ENCODE measurements around the gene C9orf78.

Gene C9orf78

DNA sequence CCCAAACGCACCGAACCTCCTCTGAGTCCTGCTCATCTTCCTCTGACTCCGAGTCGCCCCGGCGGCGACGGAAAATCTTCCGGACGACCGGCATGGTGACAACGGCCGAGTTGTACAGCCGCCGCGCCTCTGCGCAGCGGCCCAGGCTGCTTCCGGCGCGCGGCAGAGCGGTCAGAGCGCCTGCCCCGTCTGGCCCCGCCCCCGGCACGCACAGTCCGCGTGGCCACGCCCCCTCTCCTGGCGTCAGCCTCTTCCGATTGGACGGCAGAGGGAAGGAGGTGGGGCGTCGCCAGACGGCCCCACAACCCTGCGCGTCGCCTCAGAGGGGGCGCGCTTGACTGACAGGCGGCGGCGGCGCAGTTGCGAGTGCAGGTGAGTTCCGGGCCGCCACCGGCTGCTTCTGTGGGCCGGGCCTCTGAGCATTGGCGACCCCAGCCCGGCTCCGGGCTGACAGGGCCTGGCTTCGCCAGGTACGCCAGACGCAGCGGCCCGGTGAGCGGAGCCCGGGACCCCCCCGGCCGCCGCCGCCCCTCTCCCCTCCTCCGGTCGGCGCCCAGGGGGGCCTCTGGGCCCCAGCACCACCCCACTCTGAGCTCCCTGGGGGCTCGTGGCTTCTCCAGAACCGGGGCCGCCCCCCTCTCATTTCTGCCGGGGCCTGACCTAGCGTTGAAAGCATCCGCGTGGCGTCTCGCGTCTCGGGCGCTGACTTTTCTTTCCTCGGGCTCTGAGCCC, at the start of gene C9orf78, which contains the start of gene USP20:
TSS of gene C9orf78 (minus strand) at position 148 of the 732 bp plus-strand sequence. CDS start at position 94, 54 bp downstream.
TSS of gene USP20 (plus strand) at position 331 of the 732 bp plus-strand sequence. CDS start 17,098 bp downstream, outside the sequence.
- DNase-seq (ENCODE audit: low read depth, low spot score) = peak; percentile 95

- peak; percentile 88 for DNase-seq (ENCODE audit: low read depth, low spot score)
Observed at GRCh38 chr9:129884220-129885017, 49.3 kb upstream of the C9orf78 start.

DNA sequence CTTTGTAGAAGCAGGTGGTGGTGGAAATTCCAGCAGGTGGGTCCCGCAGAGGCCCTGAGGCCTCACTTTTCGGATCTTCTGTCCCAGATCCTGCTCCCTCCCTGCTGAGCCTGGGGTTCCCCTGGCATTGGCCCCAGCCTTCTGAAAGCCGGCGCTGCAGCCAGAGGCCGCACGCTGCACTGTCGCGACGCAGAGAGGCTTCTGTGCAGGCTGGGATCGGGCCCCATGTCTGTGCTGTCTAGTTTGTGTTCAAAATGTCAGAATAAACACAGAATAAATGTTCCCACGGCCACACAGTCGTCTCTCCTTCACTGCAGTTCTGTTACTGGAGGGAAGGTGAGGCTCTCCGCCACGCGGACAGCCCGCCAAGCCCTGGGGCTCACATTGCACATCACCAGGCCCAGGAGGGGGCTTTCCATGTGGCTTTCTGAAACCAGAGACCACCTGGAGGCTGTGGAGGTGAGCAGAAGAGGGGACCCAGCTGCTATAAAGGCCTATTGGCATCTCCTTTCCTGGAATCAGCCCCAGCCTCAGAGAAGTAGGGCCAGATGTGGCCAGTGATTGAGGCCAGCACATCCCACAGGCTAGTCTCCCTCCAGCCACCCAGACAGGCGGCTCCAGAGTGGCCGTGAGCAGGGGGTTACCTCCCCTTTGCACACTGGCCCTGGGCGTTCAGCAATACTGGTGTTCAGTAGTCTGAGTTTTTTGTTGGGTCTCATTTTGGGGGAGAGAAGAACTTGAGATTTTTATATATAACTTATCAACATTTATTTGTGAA, 46.7 kb upstream of the C9orf78 start:
- no peak for DNase-seq (ENCODE audit: low read depth, low spot score)

DNA sequence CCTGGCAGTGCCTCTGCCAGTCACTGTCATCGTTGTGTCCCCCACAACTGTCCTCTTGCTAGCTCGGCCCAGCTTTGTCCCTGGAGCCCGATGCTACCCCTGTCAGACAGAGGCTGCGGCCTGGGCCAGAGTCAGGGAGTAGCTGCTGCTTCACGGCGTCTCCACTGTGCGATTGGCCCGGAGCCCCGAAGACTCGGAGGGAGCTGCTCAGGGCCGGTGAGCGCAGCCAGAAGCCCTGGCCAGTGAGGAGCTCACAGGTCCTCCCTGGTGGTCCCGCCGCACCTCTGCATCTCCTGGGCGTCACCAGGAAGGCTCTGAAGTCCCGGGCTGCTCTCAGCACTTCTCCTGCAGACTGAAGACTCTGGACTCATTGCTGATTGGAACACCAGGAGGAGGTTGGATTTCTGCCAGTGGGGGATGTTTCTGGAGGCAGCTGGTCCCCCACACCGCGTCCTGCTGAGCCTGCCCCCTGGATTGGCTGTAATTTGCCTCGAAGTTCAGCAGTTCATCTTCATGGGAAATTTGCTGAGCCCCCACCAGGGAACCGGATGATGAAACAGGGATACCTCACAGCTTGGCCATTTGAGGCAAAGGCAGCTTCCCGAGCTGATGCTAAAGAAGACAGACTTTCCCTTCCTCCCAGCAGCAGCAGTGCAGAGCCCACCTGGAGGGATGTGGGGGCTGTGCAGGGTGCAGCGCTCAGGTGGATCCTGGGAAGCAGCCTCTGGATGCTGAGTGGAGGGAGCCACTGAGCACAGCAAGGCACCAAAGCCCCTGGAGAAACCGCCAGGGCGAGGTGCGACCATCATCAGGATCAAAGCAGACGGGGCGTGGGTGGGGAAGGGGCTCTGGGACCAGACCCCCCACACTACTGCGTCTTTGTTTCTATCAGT, 45.8 kb upstream of the C9orf78 start:
- DNase-seq (ENCODE audit: low read depth, low spot score) = no peak

GRCh38 chr9:129879991-129880653, 45.0 kb upstream of the C9orf78 start:
- no peak for DNase-seq (ENCODE audit: low read depth, low spot score)

DNA sequence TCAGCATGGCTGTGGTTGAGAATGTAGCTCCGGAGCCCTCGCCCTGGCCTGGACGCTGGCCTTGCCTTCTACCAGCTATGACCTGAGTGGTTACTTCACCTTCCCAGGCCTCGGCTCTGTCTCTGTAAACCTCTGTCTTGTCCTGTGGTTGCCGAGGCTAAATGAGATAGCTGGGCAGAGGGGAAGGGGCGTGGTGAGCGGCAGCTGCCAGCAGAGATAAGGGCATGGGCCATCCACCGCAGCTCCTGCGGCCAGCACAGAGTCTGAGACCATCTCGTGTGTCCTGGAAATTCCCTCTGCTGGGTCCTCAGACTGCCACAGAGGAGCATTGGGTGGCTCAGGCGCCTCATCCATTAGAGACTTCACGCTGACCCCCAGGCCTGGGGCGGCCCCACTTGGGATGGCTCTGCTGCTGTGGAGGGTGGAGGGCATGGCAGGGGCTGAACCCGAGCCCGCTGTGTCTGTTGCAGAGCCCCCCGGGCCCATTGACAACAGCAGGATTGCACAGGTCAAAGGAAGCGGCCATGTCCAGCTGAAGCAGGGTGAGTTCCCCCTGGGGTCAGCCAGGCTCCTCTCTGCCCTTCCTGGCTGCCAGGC, 44.1 kb upstream of the C9orf78 start:
- no peak for DNase-seq (ENCODE audit: low read depth, low spot score)

- no peak for DNase-seq (ENCODE audit: low read depth, low spot score)
Observed at GRCh38 chr9:129878291-129878690, 43.2 kb upstream of the C9orf78 start.

GRCh38 chr9:129876815-129877214, 41.7 kb upstream of the C9orf78 start:
- no peak for DNase-seq (ENCODE audit: low read depth, low spot score)

DNA sequence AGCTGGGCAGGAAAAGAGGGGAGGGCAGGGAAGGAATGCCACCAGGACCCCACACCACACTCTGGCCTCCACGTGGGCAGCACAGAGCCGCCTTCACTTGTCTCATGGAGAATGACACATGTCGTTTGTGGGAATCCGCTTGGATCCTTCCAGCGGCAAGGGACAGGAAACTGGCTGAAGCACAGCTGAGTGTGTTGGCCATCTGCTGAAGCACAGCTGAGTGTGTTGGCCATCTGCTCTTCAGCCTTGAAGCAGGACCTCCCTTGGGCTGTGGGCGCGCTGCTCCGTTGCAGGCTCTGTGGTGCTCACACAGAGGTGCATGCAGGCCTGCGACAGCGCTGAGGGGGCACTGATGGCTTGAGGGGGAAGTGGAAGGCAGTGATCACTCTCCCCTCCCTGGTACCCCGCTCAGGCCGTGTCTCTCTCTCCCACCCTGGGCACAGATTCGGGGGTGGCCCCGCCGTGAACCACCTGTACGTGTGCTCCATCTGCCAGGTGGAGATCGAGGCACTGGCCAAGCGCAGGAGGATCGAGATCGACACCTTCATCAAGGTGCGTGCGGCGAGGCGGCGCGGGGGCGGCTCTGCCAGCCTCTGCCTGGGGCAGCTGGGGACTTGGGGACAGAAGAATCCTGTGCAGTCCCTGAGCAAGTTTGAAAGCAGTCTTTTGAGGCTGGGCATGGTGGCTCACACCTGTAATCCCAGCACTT, 40.8 kb upstream of the C9orf78 start:
- DNase-seq (ENCODE audit: low read depth, low spot score) = no peak

DNA sequence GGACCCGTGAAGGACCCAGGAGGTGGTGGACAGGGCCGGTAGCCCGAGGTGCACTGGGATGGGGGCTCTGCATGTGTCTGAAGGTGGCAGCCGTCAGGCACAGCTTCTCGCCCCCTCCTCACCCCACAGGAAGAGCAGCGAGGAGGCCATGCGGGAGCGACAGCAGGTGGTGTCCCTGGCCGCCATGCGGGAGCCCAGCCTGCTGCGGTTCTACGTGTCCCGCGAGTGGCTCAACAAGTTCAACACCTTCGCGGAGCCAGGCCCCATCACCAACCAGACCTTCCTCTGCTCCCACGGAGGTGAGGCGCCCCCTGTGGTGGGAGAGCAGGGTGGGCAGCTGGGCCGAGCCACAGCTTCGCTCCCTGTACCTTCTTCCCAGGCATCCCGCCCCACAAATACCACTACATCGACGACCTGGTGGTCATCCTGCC, 40.1 kb upstream of the C9orf78 start:
- no peak for DNase-seq (ENCODE audit: low read depth, low spot score)

DNA sequence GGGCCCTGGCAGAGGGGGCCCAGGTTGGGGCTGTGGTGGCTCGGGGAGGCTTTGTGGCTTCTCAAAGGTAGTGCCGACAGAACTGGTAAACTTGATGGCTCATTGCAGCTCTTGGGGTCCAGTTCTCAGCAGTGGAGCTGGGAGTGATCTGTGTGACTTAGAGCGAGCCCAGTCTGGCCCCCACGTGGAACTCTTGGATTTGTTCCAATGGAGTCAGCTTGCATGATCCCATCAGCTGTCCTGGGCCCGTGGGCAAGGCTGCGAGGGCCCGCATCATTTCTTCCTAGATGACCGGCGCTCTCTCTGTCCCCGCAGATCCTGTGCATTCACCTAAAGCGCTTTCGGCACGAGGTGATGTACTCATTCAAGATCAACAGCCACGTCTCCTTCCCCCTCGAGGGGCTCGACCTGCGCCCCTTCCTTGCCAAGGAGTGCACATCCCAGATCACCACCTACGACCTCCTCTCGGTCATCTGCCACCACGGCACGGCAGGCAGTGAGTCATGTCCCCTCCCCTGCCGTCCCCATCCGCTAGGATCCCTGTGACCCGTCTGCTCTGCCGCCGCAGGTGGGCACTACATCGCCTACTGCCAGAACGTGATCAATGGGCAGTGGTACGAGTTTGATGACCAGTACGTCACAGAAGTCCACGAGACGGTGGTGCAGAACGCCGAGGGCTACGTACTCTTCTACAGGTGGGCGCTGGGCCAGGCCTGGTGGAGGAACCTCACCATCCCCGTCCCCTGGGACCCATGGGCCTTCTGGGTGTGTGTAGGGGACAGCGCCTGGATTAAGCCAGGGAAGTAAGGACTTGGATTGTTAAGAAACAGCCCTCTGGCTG, 39.4 kb upstream of the C9orf78 start:
- DNase-seq (ENCODE audit: low read depth, low spot score) = no peak

- no peak for DNase-seq (ENCODE audit: low read depth, low spot score)
Observed at GRCh38 chr9:129873563-129874190, 38.6 kb upstream of the C9orf78 start.

DNA sequence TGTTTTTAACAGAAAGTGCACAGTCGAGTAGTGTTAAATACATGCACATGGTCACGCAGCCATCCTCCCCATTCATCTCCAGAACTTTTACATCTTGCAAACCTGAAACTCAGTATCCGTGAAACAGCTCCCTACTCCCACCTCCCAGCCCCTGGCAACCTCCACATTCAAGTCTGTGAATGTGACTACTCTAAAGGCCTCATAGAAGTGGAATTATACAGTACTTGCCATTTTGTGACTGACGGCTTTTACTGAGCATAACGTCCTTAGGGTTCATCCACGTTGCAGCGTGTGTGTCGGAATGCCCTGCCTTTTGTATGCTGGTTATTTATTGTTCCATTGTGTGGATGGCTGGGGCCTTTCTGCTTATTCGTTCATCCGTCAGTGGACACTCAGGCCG, 36.0 kb upstream of the C9orf78 start:
- DNase-seq (ENCODE audit: low read depth, low spot score) = no peak

- no peak for DNase-seq (ENCODE audit: low read depth, low spot score)
Observed at GRCh38 chr9:129869585-129870501, 34.8 kb upstream of the C9orf78 start.

GRCh38 chr9:129868872-129869486, 33.9 kb upstream of the C9orf78 start:
- DNase-seq (ENCODE audit: low read depth, low spot score) = peak; percentile 80

Measured in activated CD4-positive, CD25-positive, alpha-beta regulatory T cell treated with anti-CD3 and anti-CD28 coated beads, Interleukin-2, amount 50 U/mL, for 16 hours (primary cell).